ENCODE measurements around the gene LSM7. TPM values are rescaled to one million over a fixed set of nuclear protein-coding genes. Genes with fewer than 3 reads are reported as not detected.

Gene LSM7
- total RNA-seq, 1 donor from 2014 or later: 183 TPM

DNA sequence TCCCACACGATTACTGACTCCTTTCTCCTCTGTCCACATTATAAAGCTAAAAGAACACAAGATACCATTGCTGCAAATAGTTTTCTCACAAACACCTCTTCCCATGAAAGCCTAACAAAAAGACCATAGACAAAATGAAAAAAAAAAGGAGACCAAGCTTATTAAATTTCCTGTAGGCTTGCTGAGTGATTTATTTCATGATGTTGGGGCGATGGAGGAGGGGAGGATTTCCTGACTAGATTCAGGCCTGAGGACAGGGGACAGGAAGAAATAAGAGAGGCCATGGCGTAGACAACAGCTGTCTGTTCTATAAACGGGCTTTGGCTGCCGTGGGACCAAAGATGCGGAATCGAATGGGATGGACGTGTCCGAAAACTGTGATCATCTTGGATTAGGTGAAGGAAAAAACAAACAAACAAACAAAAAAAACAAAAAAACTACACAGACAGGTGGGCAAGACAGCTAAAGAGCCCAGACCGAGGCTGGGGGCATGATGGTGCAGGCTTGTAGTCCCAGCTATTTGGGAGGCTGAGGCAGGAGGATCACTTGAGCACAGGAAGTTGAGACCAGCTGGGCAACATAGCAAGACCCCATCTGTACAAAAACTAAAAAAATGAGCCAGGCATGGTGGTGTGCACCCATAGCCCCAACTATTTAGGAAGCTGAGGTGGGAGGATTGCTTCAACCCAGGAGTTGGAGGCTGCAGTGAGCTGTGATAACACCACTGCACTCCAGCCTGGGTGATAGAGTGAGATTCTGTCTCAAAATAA is 37.0 kb upstream of the LSM7 start:
- Mint-ChIP-seq H3K4me1 (peaks cover 9% of the 10 kb centered on the region), H3K4me3 (no peak overlapping the region), H3K36me3 (no peaks in the 10 kb centered on the region), H3K27ac (peak overlapping the region; percentile 16), H3K9me3 (peaks cover 5% of the 10 kb centered on the region), H3K27me3 (ENCODE audit: insufficient read depth, low read depth) (peaks cover 13% of the 10 kb centered on the region)
- H3K79me2 ChIP-seq (ENCODE audit: low read depth): no peaks in the 10 kb centered on the region
- H3K4me1 ChIP-seq: peaks cover 4% of the 10 kb centered on the region
- peaks cover 17% of the 10 kb centered on the region for H3K27me3 ChIP-seq
- no peak overlapping the region for H3K9ac ChIP-seq
- no peaks in the 10 kb centered on the region for H3K36me3 ChIP-seq
- no peak overlapping the region for H3K4me3 ChIP-seq
- H3K4me2 ChIP-seq: no peak overlapping the region
- H3K9me3 ChIP-seq (ENCODE audit: low read depth): no peaks in the 10 kb centered on the region
- H2AFZ ChIP-seq (replicated peaks): no peak overlapping the region
- TF ChIP-seq, protein P1, sequence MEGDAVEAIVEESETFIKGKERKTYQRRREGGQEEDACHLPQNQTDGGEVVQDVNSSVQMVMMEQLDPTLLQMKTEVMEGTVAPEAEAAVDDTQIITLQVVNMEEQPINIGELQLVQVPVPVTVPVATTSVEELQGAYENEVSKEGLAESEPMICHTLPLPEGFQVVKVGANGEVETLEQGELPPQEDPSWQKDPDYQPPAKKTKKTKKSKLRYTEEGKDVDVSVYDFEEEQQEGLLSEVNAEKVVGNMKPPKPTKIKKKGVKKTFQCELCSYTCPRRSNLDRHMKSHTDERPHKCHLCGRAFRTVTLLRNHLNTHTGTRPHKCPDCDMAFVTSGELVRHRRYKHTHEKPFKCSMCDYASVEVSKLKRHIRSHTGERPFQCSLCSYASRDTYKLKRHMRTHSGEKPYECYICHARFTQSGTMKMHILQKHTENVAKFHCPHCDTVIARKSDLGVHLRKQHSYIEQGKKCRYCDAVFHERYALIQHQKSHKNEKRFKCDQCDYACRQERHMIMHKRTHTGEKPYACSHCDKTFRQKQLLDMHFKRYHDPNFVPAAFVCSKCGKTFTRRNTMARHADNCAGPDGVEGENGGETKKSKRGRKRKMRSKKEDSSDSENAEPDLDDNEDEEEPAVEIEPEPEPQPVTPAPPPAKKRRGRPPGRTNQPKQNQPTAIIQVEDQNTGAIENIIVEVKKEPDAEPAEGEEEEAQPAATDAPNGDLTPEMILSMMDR (IDR thresholded peaks at IDR 0.05): no peak
- TF ChIP-seq EZH2 (IDR thresholded peaks at IDR 0.05) (no peak), EZH2phosphoT487 (IDR thresholded peaks at IDR 0.05) (no peak)
- peaks cover 7% of the 10 kb centered on the region for H3F3A ChIP-seq (ENCODE audit: low read depth)
- H4K20me1 ChIP-seq (ENCODE audit: low read depth): no peaks in the 10 kb centered on the region
- no peak for DNase-seq (ENCODE audit: low spot score)
- no peak overlapping the region for H3K27ac ChIP-seq

DNA sequence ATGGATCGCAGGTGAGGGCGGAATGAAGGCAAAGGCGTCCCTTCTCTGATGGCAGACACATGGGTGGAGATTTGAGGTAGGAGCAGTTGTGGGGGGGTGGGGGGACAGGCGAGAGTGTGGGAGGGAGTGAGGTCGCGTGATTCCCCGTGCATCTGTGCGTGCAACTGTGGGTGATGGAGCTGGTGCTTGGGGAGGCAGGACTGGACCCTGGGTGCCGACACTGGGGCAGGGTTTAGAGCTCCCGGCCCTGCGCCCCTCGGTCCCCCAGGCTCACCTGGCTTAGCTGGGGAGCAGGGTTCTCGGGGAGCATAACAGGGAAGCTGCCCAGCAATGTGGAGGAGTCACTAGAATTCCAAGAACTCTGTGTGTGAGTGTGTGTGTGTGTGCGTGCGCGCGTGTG is 35.0 kb upstream of the LSM7 start:
- Mint-ChIP-seq H3K4me1 (peaks cover 10% of the 10 kb centered on the region), H3K9me3 (peaks cover 5% of the 10 kb centered on the region), H3K27ac (no peak overlapping the region), H3K36me3 (no peaks in the 10 kb centered on the region), H3K4me3 (no peak overlapping the region), H3K27me3 (ENCODE audit: insufficient read depth, low read depth) (peaks cover 20% of the 10 kb centered on the region)
- Histone ChIP-seq H3K79me2 (ENCODE audit: low read depth) (no peaks in the 10 kb centered on the region), H3K27me3 (peaks cover 37% of the 10 kb centered on the region), H3F3A (ENCODE audit: low read depth) (peaks cover 7% of the 10 kb centered on the region), H3K27ac (no peak overlapping the region), H3K36me3 (no peaks in the 10 kb centered on the region), H3K9me3 (ENCODE audit: low read depth) (no peaks in the 10 kb centered on the region), H4K20me1 (ENCODE audit: low read depth) (no peaks in the 10 kb centered on the region), H3K4me1 (peaks cover 4% of the 10 kb centered on the region), H3K4me3 (no peak overlapping the region), H3K9ac (no peak overlapping the region), H3K4me2 (no peak overlapping the region), H2AFZ (replicated peaks) (no peak overlapping the region)
- TF ChIP-seq, protein P1 (IDR thresholded peaks at IDR 0.05): no peak
- TF ChIP-seq EZH2phosphoT487 (IDR thresholded peaks at IDR 0.05) (no peak), EZH2 (IDR thresholded peaks at IDR 0.05) (no peak)
- DNase-seq (ENCODE audit: low spot score): peak; percentile 38

DNA sequence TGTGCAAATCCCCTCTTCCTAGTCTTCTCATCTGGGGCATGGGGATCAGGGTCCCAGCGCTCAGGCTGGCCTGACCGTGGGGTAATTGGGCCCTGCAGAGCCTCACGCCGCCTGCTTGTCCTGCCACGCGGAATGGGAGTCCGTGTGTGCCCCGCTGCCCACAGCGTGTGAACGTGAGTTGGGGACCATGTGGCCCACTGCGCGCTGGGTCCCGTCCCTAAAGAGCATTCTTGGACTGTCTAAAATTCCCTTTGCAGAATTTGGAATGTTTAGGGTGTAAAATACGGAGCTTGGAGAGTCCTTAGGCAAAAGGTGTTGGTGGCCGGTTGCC is 34.5 kb upstream of the LSM7 start:
- Histone ChIP-seq H3K36me3 (no peaks in the 10 kb centered on the region), H3K4me1 (peaks cover 4% of the 10 kb centered on the region), H3K9me3 (ENCODE audit: low read depth) (no peaks in the 10 kb centered on the region), H3K79me2 (ENCODE audit: low read depth) (no peaks in the 10 kb centered on the region), H3F3A (ENCODE audit: low read depth) (peaks cover 7% of the 10 kb centered on the region), H3K27ac (no peak overlapping the region), H2AFZ (replicated peaks) (no peak overlapping the region), H4K20me1 (ENCODE audit: low read depth) (no peaks in the 10 kb centered on the region), H3K27me3 (peaks cover 41% of the 10 kb centered on the region), H3K4me3 (no peak overlapping the region), H3K4me2 (no peak overlapping the region), H3K9ac (no peak overlapping the region)
- TF ChIP-seq EZH2phosphoT487 (IDR thresholded peaks at IDR 0.05) (no peak), EZH2 (IDR thresholded peaks at IDR 0.05) (no peak)
- TF ChIP-seq, protein P1 (IDR thresholded peaks at IDR 0.05): no peak
- H3K36me3 Mint-ChIP-seq: no peaks in the 10 kb centered on the region
- no peak overlapping the region for H3K4me3 Mint-ChIP-seq
- peaks cover 7% of the 10 kb centered on the region for H3K4me1 Mint-ChIP-seq
- no peaks in the 10 kb centered on the region for H3K9me3 Mint-ChIP-seq
- H3K27me3 Mint-ChIP-seq (ENCODE audit: insufficient read depth, low read depth): peaks cover 18% of the 10 kb centered on the region
- no peak for DNase-seq (ENCODE audit: low spot score)
- no peak overlapping the region for H3K27ac Mint-ChIP-seq
